ENCODE results near the gene TPI1.

DNA sequence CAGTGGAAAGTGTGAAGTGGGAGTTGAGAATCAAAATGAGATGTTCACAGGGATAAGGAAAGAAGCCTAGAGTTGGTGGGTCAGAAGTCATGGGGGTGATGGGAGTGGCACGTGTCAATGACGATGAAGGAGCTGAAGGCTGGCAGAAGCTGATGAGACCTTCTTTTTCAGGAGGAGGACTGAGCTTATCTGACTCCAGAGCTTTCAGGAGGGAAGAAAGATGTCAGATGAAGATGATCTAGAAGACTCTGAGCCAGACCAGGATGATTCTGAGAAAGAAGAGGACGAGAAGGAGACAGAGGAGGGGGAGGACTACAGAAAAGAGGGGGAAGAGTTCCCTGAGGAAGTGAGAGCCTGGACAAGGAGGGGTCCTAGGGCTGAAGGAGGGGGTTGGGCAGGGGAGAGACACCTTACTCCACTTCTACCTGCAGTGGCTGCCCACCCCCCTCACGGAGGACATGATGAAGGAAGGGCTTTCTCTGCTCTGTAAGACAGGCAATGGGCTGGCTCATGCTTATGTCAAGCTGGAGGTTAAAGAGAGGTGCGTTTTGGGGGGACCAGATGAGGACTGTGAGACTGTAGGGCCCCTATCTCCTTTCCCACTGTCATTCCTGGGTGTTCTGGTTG, 38.2 kb downstream of the TPI1 start:
- TF ChIP-seq, protein P1, sequence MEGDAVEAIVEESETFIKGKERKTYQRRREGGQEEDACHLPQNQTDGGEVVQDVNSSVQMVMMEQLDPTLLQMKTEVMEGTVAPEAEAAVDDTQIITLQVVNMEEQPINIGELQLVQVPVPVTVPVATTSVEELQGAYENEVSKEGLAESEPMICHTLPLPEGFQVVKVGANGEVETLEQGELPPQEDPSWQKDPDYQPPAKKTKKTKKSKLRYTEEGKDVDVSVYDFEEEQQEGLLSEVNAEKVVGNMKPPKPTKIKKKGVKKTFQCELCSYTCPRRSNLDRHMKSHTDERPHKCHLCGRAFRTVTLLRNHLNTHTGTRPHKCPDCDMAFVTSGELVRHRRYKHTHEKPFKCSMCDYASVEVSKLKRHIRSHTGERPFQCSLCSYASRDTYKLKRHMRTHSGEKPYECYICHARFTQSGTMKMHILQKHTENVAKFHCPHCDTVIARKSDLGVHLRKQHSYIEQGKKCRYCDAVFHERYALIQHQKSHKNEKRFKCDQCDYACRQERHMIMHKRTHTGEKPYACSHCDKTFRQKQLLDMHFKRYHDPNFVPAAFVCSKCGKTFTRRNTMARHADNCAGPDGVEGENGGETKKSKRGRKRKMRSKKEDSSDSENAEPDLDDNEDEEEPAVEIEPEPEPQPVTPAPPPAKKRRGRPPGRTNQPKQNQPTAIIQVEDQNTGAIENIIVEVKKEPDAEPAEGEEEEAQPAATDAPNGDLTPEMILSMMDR (IDR thresholded peaks at IDR 0.05; ENCODE audit: insufficient read depth, low read depth, low read length), result no peak
- no peak for TF ChIP-seq EZH2 (IDR thresholded peaks at IDR 0.05; ENCODE audit: insufficient read depth, low read length)

All from astrocyte (in vitro differentiated cells and primary cell).